Measurements from ENCODE around the gene SPATA3. TPM values are rescaled to one million over a fixed set of nuclear protein-coding genes. Genes with fewer than 3 reads are reported as not detected.

The SPATA3 gene
- total and polyA plus RNA-seq, 2 of the 8 experiments (the other 6 are each of a cell fraction or from before 2014, with no cell fraction given), result not detected

DNA sequence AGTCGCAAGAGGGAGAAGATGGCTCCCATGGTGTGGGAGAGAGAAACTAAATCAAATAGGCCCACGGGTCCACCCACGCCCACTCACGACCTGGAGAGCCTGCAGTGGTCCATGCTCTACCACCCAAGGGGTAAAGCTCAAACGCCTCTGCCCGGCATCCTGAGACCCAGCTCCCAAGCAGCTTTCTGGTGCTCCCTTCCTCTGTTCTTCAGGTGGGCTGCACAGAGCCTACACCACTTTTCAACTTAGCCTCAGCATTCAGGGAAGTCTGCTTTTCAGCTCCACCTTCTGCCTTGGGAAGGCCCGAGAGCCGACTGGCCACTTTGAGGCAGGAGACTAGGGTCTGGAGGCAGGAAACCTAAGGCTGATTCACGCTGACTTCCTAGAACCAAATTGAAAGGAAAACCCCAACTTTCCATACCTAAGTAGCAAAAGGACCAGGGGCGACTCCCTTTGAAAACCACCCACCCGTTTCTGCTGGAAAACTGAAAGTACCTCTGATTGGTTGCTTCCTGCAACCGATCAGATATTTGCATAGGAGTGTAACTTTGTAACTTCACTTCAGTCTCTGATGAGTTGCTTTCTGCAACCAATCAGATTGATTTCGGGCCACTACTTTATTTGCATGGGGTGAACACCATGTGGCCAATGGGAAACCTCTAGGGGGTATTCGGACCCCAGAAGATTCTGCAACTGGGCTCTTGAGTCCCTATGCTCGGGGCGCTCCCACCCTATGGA is 26.8 kb upstream of the SPATA3 start (continued):
- TF ChIP-seq SIN3A (conservative IDR thresholded peaks at IDR 0.05 in 1 of 2, IDR thresholded peaks at IDR 0.05 in 1 of 2; ENCODE audit: low read depth in 1 of 2, low read length in 2 of 2) (no peak), KDM4A (IDR thresholded peaks at IDR 0.05; ENCODE audit: low read depth, low read length, severe bottlenecking) (no peak), RBBP5 (IDR thresholded peaks at IDR 0.05; ENCODE audit: borderline replicate concordance, low read depth, low read length) (no peak), KDM1A (IDR thresholded peaks at IDR 0.05; ENCODE audit: borderline replicate concordance, low read length) (no peak)
